Ovary (tissue), 3 donors: Measurements from ENCODE around the gene GJD3.

ENCODE experiments used
- CTCF ChIP-seq, 3 donors: fragments of 450-650 bp in 2 of 3; fragments of 200-600 bp in 1 of 3; IDR thresholded peaks; one replicate each; pipeline versions ENCODE4 v1.5.1 to v1.8.0; 2016 to 2022; ENCODE audit warnings: antibody characterized with exemption in 3 of 3, mild to moderate bottlenecking in 1 of 3
- POLR2A ChIP-seq: fragments of 450-650 bp; IDR thresholded peaks from one replicate; pipeline ENCODE4 v1.6.1; 2017; ENCODE audit warnings: antibody characterized with exemption, mild to moderate bottlenecking, moderate library complexity
- donor health status: DM: no; HTN: no; CAD: no.

- TF ChIP-seq CTCF (IDR thresholded peaks at IDR 0.05) = no peak
- no peak for TF ChIP-seq POLR2A
These were observed 47.8 kb downstream of the GJD3 start for GRCh38 chr17:40316571-40317344.
